Fibroblast of gingiva (primary cell): ENCODE measurements around the gene LTA.
"Not testable (repeated sequence)": the region's sequence is repeated elsewhere in the genome, so short reads cannot be mapped to it uniquely, and the experiment has no call there.

Source experiments
- DNase-seq: peaks from one replicate; pipeline ENCODE4 v3.0.0-alpha.2; 2011; ENCODE audit warnings: low read depth

LTA gene

DNA sequence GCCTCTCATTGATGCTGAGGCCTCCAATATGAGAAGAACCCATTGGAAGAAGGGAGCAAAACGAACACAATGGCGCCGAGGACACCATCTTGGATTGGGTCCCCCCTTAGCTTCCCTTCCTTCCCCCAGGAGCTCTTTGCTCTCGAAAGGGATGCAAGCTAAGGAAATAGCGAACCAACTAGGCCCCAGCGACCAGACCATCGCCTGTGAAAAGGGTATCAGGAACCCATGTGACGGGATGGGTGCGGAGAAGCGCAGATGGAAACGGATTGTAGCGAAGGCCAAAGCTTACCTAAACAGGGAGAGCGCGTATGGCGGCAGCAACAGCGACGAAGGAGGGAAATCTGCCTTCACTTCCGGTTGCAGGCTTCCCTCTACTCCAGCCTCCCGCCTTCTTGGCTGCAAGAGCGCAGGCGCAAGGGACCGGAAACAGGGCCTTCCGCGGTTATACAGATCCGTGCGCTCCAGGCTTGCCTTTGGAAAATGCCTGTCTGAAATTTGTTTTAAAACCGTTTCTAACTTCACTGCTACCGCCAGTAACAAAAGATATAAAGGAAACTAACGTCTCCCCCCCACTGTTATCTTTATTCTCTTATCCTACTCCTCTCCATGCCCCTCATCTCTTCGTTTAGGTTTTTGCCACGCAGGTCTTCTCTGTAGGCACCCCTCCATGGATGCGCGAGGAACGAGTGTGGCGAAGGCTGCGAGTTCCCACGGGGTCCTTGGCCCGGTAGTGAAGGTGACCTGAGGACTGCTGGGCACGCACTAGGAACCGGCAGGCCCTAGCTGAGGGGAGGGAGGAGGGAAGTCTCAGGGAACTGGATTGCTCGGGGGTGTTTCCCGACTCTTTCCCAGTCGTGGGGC, 30.2 kb upstream of the LTA start, which contains the start of gene DDX39B:
Gene DDX39B, minus strand, starts transcription at position 346 of the 864 bp plus-strand sequence. CDS start 1,471 bp downstream, outside the sequence.
- DNase-seq, result peak; percentile 97

DNA sequence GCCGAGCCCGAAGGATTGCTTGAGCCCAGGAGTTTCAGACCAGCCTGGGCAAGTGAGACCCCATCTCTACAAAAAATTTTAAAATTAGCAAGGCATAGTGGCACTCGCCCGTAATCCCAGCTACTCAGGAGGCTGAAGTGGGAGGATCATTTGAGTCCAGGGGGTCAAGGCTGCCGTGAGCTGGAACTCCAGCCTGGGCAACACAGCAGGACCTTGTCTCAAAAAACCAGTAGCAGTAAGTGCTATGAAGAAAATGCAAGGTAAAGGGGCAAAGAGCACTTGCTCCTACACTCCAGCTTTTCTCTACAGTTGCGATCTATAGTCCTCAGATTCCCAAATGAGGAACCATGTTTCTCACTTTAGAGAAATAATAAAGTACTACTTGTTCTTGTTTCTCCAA, 28.4 kb upstream of the LTA start:
- no peak for DNase-seq

DNA sequence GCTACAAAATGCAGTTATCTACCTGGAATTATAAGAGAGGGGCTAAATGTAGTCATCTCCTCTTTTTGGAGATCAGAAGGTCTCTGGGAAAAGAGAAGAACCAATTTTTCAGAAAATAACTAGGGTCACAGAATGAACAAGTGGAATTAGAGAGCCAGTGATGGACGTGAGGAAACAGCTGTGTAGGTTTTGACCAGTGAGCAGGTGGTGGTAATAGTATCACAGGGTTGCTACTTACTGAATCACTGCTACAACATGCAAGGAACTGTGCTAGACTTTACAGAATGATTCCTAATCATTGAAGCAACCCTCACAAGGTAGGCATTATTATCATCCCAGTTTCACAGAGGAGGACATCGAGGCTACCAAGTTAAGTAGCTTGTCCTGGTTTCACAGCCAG, 27.4 kb upstream of the LTA start:
- DNase-seq, result no peak

DNA sequence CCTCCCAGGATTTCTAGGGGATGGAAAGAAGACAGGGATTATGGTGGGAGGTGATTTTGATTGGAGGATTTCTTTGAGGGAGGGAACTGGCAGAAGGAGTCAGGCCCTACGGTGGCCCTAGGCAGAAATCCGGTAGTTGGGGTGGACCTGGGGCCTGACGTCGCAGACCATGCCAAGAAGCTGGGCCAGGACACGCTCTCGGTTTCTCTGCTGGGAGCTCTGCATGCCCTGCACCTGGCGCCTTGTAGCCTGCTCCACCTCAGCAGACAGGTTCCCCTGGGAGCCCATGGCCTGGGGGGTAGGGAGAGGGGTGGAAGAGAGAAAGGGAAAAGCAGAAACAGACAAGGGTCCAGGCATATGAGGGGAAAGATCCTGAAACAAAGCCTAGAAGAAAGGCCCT, 26.8 kb upstream of the LTA start:
- no peak for DNase-seq

DNA sequence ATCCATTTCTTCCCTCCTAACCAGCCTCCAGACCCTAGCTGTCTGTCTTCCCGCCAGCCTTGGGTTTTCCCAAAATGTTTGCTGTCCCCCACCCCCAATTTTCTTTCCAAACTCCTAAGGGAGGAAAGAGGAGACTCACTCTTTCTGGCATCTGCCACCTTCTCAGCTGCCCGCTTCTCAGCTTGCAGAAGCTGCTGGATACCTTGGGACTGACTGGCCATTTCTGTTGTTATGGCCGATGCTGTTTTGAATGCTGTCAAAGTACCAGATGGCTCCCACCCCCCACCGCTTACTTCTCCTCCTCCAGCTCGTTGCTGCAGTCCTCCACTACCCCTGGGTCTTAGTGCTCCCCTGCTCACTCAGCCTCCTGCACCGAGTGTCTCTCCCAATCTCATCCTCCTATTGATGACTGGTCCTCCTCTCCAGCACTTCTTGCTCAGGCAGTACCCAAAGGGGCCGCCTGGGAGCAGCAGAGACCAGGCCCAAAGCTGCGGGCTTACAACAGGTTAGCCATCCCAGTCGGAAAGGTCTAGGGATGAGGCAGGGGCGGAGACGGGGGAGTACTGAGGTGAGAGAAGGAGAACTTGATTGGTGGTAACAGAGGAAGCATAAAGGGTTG, 25.6 kb upstream of the LTA start, which contains the start of gene ATP6V1G2:
Gene ATP6V1G2, minus strand, starts transcription at position 270 of the 619 bp plus-strand sequence. Its CDS starts 49 bp downstream, at position 221.
- peak; percentile 88 for DNase-seq

DNA sequence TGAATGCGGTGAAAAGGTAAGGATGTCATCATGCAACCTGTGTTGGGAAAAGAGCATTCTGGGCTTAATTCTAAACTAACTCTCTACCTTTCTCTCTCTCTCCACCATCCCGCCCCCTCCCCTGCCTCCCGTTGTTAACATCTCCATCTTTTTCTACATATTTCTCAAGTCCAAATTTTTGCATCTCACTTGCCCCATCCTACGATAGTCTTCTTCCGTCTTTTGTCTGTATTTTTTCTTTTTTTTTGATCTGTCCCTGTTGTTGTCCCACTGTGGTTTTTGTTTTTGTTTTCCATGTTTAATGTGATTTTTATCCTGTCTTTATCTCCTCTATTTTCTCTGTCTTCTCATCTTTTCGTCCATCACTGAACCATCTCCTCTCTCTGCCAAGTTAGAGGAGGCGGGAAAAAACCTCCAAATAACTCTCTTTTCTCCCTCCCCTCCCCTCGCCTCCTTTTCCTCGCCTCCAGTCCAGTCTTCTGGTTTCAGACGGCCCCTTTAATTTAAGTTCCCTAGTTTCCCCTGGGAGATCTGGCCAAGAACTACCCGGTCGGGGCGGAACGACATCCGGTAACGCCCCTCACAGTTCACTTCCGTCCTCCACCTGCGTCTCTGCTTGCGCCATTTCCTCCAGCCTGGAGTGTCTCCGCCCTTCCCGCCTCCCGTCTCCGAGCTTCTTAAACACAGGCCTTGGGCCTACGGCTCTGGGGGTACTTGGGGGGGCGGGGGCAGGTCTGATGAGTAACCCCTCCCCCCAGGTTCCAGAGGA, 24.9 kb upstream of the LTA start, which contains the start of gene NFKBIL1:
Gene NFKBIL1, plus strand, starts transcription at position 651 of the 769 bp plus-strand sequence. Its CDS starts 87 bp downstream, at position 738.
- peak; percentile 98 for DNase-seq

DNA sequence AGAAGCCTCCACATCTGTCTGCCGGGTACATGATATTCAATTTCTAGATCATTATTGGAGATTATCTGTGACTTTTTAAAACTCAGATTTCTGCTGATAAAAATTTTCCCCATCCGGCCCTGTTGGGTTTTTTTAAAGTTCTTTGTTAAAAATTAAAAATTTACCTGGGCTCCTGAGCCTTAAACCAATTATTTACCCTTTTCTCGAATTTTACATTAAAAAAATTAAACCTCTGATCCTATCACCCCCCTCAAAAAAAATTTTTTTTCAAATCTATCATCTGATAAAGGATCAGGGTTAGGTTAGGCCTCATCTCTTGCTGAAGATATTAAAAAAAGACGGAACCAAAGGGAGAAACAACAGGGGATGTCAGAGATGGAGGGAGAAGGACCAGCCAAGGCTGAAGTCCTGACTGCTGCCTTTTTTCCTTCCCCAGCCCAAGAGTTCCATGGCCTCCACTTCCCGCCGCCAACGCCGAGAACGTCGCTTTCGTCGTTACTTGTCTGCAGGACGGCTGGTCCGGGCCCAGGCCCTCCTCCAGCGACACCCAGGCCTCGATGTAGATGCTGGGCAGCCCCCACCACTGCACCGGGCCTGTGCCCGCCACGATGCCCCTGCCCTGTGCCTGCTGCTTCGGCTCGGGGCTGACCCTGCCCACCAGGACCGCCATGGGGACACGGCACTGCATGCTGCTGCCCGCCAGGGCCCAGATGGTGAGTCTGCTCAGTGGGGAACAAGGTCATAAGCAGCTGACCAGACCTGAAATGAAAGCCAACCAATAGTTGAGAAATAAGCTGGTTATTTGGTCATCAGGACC, 24.2 kb upstream of the LTA start:
- no peak for DNase-seq

DNA sequence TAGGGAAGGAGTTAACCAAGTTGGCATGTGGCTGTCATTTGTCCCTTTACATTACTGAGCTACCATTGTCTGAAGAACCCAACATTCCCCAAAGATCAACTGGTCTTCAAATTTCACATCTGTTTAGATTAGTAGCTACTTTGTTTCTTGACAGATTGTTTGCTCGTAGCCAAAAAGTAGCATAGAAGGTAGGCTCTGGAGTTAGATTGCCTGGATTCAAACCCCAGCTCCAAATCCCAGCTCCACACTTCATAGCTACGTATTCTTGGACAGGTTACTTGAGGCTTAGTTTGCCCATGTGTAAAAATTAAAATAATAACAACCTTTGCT, 23.6 kb upstream of the LTA start:
- DNase-seq, result no peak

DNA sequence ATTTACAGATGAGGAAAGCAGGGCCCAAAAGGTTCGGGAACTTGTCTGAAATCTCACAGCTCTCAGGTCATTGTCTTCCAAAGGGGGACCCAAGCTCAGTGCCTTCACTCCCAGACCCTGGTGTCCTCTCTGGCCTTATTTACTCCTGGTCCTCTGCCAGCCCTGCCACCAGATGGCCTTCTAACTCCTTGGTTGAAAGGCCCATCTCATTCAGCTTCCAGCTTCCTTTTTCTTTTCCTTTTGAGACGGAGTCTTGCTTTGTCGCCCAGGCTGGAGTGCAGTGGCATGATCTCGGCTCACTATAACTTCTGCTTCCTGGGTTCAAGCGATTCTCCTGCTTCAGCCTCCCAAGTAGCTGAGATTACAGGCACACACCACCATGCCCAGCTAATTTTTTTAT, 20.7 kb upstream of the LTA start:
- not testable (repeated sequence) for DNase-seq

DNA sequence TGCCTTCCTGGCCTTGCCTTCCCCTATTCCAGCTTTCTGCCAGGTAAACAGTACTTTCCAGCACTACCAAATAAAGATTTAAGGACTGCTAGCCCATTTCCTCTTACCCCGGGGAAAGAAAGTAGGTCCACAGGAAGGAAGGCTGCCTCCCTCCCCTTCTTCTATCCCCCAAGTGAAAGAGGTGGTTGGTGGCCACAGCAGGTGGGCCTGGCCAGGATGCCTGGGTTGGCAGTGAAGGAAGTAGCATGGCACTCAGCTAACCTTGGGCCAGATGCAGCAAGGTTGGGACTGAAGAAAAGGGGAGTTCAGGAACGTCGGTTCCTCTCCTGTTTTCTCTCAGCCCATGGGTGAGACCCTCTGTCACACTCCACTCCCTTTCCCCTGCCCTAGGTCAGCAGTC, 15.8 kb upstream of the LTA start:
- DNase-seq, result no peak

DNA sequence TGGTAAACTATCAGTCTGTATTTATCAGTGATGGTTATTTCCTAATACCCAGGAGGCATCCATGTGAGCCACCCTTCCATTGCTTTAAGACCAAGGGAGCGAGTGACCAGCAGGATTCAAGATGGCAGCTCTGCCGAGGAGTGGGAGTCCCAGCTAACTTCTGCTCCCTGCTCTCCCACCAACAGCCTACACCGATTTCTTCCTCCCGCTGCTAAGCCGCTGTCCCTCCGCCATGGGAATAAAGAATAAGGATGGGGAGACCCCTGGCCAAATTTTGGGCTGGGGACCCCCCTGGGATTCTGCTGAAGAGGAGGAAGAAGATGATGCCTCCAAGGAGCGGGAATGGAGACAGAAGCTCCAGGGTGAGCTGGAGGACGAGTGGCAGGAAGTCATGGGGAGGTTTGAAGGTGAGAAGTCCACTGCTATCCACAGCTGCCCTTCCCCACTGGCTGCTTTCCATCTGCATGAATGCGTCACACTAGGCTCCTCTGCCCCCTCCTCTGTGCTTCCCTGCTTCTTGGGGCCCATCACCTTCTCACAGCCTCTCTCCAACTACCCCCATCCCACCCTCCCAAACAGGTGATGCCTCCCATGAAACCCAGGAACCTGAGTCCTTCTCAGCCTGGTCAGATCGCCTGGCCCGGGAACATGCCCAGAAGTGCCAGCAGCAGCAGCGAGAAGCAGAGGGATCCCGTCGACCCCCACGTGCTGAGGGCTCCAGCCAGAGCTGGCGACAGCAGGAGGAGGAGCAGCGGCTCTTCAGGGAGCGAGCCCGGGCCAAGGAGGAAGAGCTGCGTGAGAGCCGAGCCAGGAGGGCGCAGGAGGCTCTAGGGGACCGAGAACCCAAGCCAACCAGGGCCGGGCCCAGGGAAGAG, 14.4 kb upstream of the LTA start:
- no peak for DNase-seq

DNA sequence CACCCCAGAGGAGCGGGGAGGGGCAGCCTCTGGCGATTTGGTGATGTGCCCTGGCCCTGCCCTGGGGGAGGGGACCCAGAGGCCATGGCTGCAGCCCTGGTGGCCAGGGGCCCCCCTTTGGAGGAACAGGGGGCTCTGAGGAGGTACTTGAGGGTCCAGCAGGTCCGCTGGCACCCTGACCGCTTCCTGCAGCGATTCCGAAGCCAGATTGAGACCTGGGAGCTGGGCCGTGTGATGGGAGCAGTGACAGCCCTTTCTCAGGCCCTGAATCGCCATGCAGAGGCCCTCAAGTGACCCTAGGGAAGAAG, 13.8 kb upstream of the LTA start:
- DNase-seq, result no peak

DNA sequence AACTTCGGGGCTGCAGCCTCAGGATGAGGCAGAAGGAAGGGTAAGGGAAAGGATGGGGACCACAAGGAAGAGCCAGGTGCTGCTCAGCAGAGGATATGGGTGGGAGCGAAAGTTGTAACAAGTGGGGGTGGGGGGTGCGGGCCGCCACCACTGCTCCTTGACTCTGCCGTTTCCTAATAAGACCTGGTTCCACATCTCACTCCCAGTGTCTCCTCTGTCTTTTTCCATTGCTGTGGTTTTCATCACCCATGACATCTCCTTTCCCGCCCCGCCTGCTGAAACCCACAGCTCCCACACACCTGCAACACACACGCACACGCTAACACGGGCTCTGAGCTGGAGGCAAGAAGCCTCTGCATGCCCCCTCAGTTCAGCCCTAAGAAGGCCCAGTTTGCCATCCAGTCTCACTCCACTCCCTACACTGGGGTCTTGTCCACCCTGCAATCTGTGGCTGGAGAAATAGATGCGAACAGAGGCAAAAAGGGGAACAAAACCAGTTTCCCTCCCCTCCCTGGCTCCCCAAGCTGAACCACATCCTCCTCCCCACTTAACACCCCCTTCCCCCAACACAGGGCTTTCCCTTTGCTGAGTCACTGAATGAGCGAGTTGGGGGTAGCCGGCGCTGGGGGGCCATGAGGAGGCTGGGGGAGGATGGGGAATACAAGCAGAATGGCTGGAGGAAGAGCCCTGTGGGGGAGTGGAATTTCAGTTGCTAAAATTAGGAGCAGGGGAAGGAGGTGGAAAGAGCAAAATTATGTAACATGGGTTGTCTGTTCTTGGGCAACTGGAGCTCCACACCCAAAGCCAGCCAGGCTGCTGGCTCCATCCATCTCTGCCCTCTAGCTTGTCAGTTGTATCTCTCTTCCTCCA, 13.2 kb upstream of the LTA start:
- no peak for DNase-seq

DNA sequence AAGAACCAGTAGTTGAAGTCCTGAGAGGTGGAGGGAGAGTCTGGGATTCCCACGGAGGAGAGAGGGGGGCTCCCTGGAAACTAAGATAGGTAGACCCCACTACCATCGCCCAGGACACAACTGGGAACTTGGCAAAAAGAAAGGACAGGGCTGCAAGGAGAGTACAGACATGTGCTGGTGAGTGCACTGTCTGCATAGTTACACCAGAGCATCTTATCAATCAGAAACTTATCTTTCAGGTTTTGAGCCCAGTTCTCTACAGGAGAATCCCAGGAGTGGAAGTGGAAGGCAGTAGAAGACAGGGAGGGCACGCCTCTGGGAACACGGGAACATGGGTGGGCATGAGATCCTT, 12.5 kb upstream of the LTA start:
- no peak for DNase-seq

DNA sequence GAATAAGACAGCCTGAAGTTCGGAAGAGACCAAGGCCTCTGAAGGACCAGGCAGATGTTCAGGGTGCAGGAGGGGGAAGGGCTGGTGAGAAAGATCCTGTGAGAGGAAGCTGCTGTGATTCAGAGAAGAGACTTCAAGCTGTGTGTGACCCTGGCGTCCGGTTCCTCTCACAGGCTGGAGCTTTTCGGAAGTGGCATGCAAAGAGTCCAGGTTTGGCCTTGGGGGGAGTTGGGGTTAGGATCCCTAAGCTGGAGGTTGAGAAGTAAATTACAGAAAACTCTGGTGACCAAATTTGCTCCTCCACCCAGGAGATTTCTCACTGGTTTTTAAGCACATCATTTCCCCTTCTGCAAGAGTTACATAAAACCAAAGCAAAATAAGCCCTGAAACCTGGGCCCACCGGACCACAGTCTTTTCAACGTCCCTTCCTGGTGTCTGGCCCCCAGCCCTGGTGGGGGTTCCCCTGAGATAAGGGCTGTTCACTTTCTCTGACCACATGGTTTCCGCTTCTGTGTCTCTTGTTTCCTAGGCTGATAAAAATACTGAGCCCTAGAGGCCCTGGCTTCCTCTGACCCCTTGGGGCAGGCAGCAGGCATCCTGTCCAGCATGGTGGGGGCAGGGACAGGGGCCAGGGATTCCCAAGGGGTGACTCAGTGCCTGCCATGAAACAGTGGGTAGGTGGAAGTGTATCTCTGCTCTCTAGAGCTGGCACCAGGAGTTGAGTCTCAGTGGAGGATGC, 12.0 kb upstream of the LTA start:
- peak; percentile 19 for DNase-seq

DNA sequence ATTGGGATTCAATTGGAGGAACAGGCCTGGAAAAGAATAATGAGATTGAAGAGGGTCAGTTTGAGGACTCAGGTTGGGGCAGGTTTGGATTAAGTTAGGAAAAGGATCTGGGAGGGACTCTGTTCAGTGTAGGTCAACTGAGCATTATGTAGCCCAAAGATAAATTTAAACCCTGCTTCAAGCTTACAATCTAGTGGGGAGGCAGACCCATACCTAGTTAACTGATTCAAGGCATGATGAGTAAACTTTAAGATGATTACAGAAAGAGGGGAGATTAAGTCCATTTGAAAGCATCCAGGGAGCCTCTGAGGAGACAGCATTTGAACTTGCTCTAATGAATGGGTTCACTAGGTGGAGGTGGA, 11.4 kb upstream of the LTA start:
- DNase-seq, result no peak

DNA sequence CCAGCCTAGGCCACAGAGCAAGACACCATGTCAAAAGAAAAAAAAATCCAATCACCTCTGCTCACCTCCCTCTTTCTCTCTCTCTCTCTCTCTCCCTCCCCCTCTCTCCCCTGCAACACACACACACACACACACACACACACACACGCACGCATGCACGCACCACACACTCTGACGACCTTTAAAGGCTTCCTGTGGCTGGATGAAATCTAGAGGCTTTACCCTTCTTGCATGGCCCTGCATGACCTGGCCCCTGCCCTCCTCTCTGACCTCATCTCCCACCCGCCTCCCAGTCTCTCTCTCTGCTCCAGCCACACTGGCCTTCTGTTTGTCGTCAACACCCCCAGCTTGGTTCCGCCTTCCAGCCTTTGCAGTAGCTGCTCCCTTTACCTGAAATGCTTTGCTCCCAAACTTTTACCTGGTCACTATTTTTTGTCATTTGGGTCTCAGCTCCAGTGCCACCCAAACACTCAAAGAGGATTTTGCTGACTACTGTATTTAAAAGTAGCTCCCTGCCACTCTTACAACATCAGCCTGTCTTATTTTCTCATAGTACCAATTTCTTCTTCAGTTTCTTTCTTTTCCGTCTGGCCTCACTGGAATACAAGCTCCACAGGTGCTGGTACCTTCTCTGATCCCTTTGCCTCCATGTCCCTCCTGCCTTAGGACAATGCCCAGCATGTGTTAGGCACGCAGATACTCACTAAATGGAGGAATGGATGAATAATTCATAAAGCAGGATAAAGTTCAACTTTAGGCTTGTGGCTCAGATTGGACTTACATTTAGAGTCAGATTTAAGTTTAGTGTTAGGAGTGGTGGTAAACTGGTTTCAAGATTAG, 4.3 kb upstream of the LTA start:
- no peak for DNase-seq

DNA sequence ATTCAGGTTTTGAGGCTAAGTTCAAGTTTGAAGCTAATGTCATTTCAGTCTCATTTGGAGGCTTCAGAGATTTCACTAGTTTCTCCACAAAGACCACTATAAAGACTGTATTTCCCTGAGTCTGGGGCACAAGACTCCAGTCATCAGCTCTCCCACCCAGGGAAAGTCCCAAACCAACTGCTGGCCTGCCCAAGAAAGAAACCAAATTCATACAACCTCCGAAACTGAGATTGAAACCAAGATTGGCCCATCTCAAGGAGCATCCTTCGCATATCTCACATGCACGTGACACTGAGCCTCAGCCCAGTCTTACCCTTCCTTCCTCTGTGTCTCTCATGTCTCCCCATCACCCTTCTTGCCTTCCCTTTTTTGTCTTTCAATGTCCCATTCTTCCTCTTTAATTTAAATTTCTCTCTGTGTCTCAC, 3.5 kb upstream of the LTA start:
- DNase-seq, result no peak
